ENCODE data around the gene SSBP1.

SSBP1 gene

GRCh38 chr7:141709749-141710148, 28.4 kb upstream of the SSBP1 start:
- Histone ChIP-seq H3K4me1 (ENCODE audit: control insufficient read depth, insufficient read depth, low read length) (no peaks in the 10 kb centered on the region), H3K9ac (ENCODE audit: low read length in 2 of 2) (no peak overlapping the region), H3K27ac (ENCODE audit: low read length) (no peak overlapping the region), H3K27me3 (ENCODE audit: control insufficient read depth in 1 of 2, insufficient read depth in 2 of 2, low read length in 2 of 2) (no peaks in the 10 kb centered on the region), H3K4me3 (ENCODE audit: low read length in 2 of 2) (no peak overlapping the region), H3K9me3 (ENCODE audit: control insufficient read depth in 2 of 2, low read length in 2 of 2) (no peaks in the 10 kb centered on the region), H3K36me3 (ENCODE audit: control insufficient read depth in 2 of 2, insufficient read depth in 2 of 2, low read length in 2 of 2) (peaks cover 0 to 2% of the 10 kb centered on the region in 2 donors)

- H3K9ac ChIP-seq (ENCODE audit: low read length in 2 of 2): no peak overlapping the region
- H3K9me3 ChIP-seq (ENCODE audit: control insufficient read depth in 2 of 2, low read length in 2 of 2): no peaks in the 10 kb centered on the region
- H3K36me3 ChIP-seq (ENCODE audit: control insufficient read depth in 2 of 2, insufficient read depth in 2 of 2, low read length in 2 of 2): peaks cover 0 to 2% of the 10 kb centered on the region in 2 donors
- no peak overlapping the region for H3K4me3 ChIP-seq (ENCODE audit: low read length in 2 of 2)
- no peak overlapping the region for H3K27ac ChIP-seq (ENCODE audit: low read length)
- no peaks in the 10 kb centered on the region for H3K4me1 ChIP-seq (ENCODE audit: control insufficient read depth, insufficient read depth, low read length)
- H3K27me3 ChIP-seq (ENCODE audit: control insufficient read depth in 1 of 2, insufficient read depth in 2 of 2, low read length in 2 of 2): no peaks in the 10 kb centered on the region
These were observed 27.9 kb upstream of the SSBP1 start for GRCh38 chr7:141710301-141710700.

GRCh38 chr7:141712603-141713255, 25.4 kb upstream of the SSBP1 start:
- H3K4me1 ChIP-seq (ENCODE audit: control insufficient read depth, insufficient read depth, low read length): no peaks in the 10 kb centered on the region
- H3K9ac ChIP-seq (ENCODE audit: low read length in 2 of 2): no peak overlapping the region
- H3K36me3 ChIP-seq (ENCODE audit: control insufficient read depth in 2 of 2, insufficient read depth in 2 of 2, low read length in 2 of 2): peaks cover 0 to 2% of the 10 kb centered on the region in 2 donors
- no peak overlapping the region for H3K27ac ChIP-seq (ENCODE audit: low read length)
- no peaks in the 10 kb centered on the region for H3K27me3 ChIP-seq (ENCODE audit: control insufficient read depth in 1 of 2, insufficient read depth in 2 of 2, low read length in 2 of 2)
- H3K4me3 ChIP-seq (ENCODE audit: low read length in 2 of 2): no peak overlapping the region
- no peaks in the 10 kb centered on the region for H3K9me3 ChIP-seq (ENCODE audit: control insufficient read depth in 2 of 2, low read length in 2 of 2)

GRCh38 chr7:141713890-141714289, 24.3 kb upstream of the SSBP1 start:
- no peak overlapping the region for H3K9ac ChIP-seq (ENCODE audit: low read length in 2 of 2)
- no peak overlapping the region for H3K27ac ChIP-seq (ENCODE audit: low read length)
- H3K4me1 ChIP-seq (ENCODE audit: control insufficient read depth, insufficient read depth, low read length): no peaks in the 10 kb centered on the region
- H3K36me3 ChIP-seq (ENCODE audit: control insufficient read depth in 2 of 2, insufficient read depth in 2 of 2, low read length in 2 of 2): peaks cover 0 to 2% of the 10 kb centered on the region in 2 donors
- H3K4me3 ChIP-seq (ENCODE audit: low read length in 2 of 2): no peak overlapping the region
- H3K27me3 ChIP-seq (ENCODE audit: control insufficient read depth in 1 of 2, insufficient read depth in 2 of 2, low read length in 2 of 2): no peaks in the 10 kb centered on the region
- no peaks in the 10 kb centered on the region for H3K9me3 ChIP-seq (ENCODE audit: control insufficient read depth in 2 of 2, low read length in 2 of 2)

DNA sequence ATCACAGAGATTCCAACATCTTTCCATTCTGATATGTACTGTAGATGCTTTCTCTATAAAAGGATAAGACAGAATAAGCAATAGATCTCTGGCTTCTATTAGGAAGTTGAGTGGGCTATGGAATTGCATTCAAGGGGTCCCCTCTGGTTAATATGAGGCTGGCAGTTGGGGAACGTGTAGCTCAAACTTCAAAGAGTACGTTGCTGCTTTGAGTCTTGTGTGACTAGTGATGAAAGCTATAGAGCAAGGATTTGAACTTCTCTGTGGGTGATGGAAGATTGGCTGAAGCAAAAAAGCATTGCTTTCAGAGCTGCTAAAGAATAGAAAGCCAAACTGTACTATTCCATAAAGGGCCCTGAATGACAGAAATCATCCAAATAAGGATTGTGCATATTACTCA, 23.6 kb upstream of the SSBP1 start:
- H3K36me3 ChIP-seq (ENCODE audit: control insufficient read depth in 2 of 2, insufficient read depth in 2 of 2, low read length in 2 of 2): peaks cover 0 to 2% of the 10 kb centered on the region in 2 donors
- no peaks in the 10 kb centered on the region for H3K4me1 ChIP-seq (ENCODE audit: control insufficient read depth, insufficient read depth, low read length)
- no peak overlapping the region for H3K4me3 ChIP-seq (ENCODE audit: low read length in 2 of 2)
- no peaks in the 10 kb centered on the region for H3K27me3 ChIP-seq (ENCODE audit: control insufficient read depth in 1 of 2, insufficient read depth in 2 of 2, low read length in 2 of 2)
- no peak overlapping the region for H3K27ac ChIP-seq (ENCODE audit: low read length)
- no peak overlapping the region for H3K9ac ChIP-seq (ENCODE audit: low read length in 2 of 2)
- H3K9me3 ChIP-seq (ENCODE audit: control insufficient read depth in 2 of 2, low read length in 2 of 2): no peaks in the 10 kb centered on the region

DNA sequence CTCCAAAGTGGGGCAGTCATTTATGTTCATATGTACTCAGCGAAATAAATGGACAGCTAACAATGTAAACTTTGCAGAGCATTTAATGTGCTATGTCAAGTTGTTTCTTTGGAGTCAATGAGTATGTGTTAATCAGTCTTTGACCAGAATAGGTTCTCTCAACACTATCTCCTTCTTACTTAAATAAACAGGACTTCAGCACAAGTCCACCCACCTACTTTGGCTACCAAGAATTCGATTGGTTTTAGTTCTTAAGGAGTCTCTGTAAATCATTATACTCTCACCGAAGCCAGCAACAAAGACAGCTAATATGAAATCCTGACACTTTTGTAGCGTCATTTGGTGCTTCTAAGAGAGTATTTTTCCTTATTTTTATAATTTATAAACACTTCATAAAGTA, 23.1 kb upstream of the SSBP1 start:
- no peaks in the 10 kb centered on the region for H3K27me3 ChIP-seq (ENCODE audit: control insufficient read depth in 1 of 2, insufficient read depth in 2 of 2, low read length in 2 of 2)
- no peaks in the 10 kb centered on the region for H3K4me1 ChIP-seq (ENCODE audit: control insufficient read depth, insufficient read depth, low read length)
- no peaks in the 10 kb centered on the region for H3K9me3 ChIP-seq (ENCODE audit: control insufficient read depth in 2 of 2, low read length in 2 of 2)
- H3K4me3 ChIP-seq (ENCODE audit: low read length in 2 of 2): no peak overlapping the region
- H3K27ac ChIP-seq (ENCODE audit: low read length): no peak overlapping the region
- no peak overlapping the region for H3K9ac ChIP-seq (ENCODE audit: low read length in 2 of 2)
- peaks cover 0 to 2% of the 10 kb centered on the region in 2 donors for H3K36me3 ChIP-seq (ENCODE audit: control insufficient read depth in 2 of 2, insufficient read depth in 2 of 2, low read length in 2 of 2)

DNA sequence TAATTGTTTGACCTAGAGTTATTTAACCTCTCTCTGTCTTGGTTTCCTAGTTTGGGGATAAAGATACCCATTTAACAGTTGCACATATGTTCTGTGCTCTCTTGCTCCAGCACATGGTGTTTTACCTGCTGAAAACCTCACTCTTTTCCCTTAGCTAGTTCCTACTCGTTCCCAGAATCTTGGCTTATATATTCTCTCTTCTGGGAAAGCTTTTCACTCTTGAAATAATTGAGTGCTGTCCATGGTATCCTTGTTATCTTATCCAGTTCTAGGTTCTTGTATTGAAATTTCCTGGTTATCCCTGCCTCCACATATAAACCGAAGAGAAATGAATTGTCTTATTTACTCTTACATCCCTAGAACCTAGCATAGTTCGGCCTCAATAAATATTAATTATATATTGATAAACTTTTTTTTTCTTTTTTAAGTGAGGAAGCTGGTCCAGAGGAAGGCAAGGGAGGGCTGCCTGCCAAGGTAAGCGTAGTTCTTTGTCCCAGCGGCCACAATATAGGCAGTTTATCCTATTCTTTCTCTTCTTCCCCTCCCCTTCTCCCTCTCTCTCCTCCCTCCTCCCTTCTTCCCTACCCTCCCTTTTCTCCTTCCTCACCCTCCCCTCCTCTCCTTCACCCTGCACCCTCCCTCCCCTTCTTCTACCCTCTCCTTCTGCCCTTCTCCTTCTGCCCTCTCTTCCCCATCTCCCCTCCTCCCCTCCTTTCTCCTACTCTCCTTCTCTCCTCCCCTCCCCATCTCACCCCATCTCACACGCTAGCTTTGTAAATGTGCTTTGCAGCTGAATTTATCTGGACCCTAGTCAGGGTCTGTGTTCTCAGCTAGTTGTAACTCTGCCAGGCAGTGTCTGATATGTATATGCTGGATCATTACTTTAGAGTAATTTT, 22.1 kb upstream of the SSBP1 start:
- no peaks in the 10 kb centered on the region for H3K27me3 ChIP-seq (ENCODE audit: control insufficient read depth in 1 of 2, insufficient read depth in 2 of 2, low read length in 2 of 2)
- no peak overlapping the region for H3K9ac ChIP-seq (ENCODE audit: low read length in 2 of 2)
- peaks cover 0 to 2% of the 10 kb centered on the region in 2 donors for H3K36me3 ChIP-seq (ENCODE audit: control insufficient read depth in 2 of 2, insufficient read depth in 2 of 2, low read length in 2 of 2)
- H3K4me3 ChIP-seq (ENCODE audit: low read length in 2 of 2): no peak overlapping the region
- H3K4me1 ChIP-seq (ENCODE audit: control insufficient read depth, insufficient read depth, low read length): no peaks in the 10 kb centered on the region
- no peaks in the 10 kb centered on the region for H3K9me3 ChIP-seq (ENCODE audit: control insufficient read depth in 2 of 2, low read length in 2 of 2)
- no peak overlapping the region for H3K27ac ChIP-seq (ENCODE audit: low read length)

GRCh38 chr7:141717450-141717849, 20.7 kb upstream of the SSBP1 start:
- no peaks in the 10 kb centered on the region for H3K4me1 ChIP-seq (ENCODE audit: control insufficient read depth, insufficient read depth, low read length)
- H3K27me3 ChIP-seq (ENCODE audit: control insufficient read depth in 1 of 2, insufficient read depth in 2 of 2, low read length in 2 of 2): no peaks in the 10 kb centered on the region
- H3K9me3 ChIP-seq (ENCODE audit: control insufficient read depth in 2 of 2, low read length in 2 of 2): no peaks in the 10 kb centered on the region

GRCh38 chr7:141722529-141722928, 15.6 kb upstream of the SSBP1 start:
- Histone ChIP-seq H3K36me3 (ENCODE audit: control insufficient read depth in 2 of 2, insufficient read depth in 2 of 2, low read length in 2 of 2) (no peaks in the 10 kb centered on the region), H3K9ac (ENCODE audit: low read length in 2 of 2) (no peak overlapping the region), H3K4me1 (ENCODE audit: control insufficient read depth, insufficient read depth, low read length) (no peaks in the 10 kb centered on the region), H3K27ac (ENCODE audit: low read length) (no peak overlapping the region), H3K27me3 (ENCODE audit: control insufficient read depth in 1 of 2, insufficient read depth in 2 of 2, low read length in 2 of 2) (no peaks in the 10 kb centered on the region), H3K4me3 (ENCODE audit: low read length in 2 of 2) (no peak overlapping the region), H3K9me3 (ENCODE audit: control insufficient read depth in 2 of 2, low read length in 2 of 2) (no peaks in the 10 kb centered on the region)

More at GRCh38 chr7:141717450-141717849, 20.7 kb upstream of the SSBP1 start:
- Histone ChIP-seq H3K27ac (ENCODE audit: low read length) (no peak overlapping the region), H3K4me3 (ENCODE audit: low read length in 2 of 2) (no peak overlapping the region), H3K9ac (ENCODE audit: low read length in 2 of 2) (no peak overlapping the region), H3K36me3 (ENCODE audit: control insufficient read depth in 2 of 2, insufficient read depth in 2 of 2, low read length in 2 of 2) (peaks cover 0 to 2% of the 10 kb centered on the region in 2 donors)

- no peak overlapping the region for H3K27ac ChIP-seq (ENCODE audit: low read length)
- no peak overlapping the region for H3K4me3 ChIP-seq (ENCODE audit: low read length in 2 of 2)
- H3K9ac ChIP-seq (ENCODE audit: low read length in 2 of 2): no peak overlapping the region
- H3K4me1 ChIP-seq (ENCODE audit: control insufficient read depth, insufficient read depth, low read length): no peaks in the 10 kb centered on the region
- no peaks in the 10 kb centered on the region for H3K27me3 ChIP-seq (ENCODE audit: control insufficient read depth in 1 of 2, insufficient read depth in 2 of 2, low read length in 2 of 2)
- no peaks in the 10 kb centered on the region for H3K36me3 ChIP-seq (ENCODE audit: control insufficient read depth in 2 of 2, insufficient read depth in 2 of 2, low read length in 2 of 2)
- H3K9me3 ChIP-seq (ENCODE audit: control insufficient read depth in 2 of 2, low read length in 2 of 2): no peaks in the 10 kb centered on the region
These were observed 9.1 kb upstream of the SSBP1 start for GRCh38 chr7:141729020-141729419.

Measured in stomach smooth muscle (tissue), 2 donors.